Astrocyte (in vitro differentiated cells and primary cell): Measurements from ENCODE around the gene PCBP4.

Experiments used
- CTCF ChIP-seq: IDR thresholded peaks from 2 replicates; pipeline ENCODE4 v1.5.1; 2011; ENCODE audit warnings: low read depth, mild to moderate bottlenecking, inconsistent platforms, low read length, moderate library complexity; ENCODE audit not compliant: insufficient read depth
- EZH2 ChIP-seq: IDR thresholded peaks from 2 replicates; pipeline ENCODE4 v1.6.1; 2012; ENCODE audit warnings: mild to moderate bottlenecking, low read length, inconsistent platforms; ENCODE audit not compliant: insufficient read depth

GRCh38 chr3:51987568-51987967 is 20.3 kb upstream of the PCBP4 start:
- no peak for TF ChIP-seq CTCF
- no peak for TF ChIP-seq EZH2
